GM23338 (cell line): ENCODE measurements around the gene PPP2R5A. TPM values are rescaled to one million over a fixed set of nuclear protein-coding genes. Genes with fewer than 3 reads are reported as not detected.

ENCODE experiments used
- ATAC-seq: fragments of 200-7000 bp; cut with Tn5 transposase; 3 replicates; pipeline ENCODE4 v1.9.1; 2020
- DNase-seq: peaks from one replicate; pipeline ENCODE4 v3.0.0-alpha.2; 2015; ENCODE audit warnings: low spot score
- H2AFZ ChIP-seq: fragments of 200-600 bp; sonication (generic); 2 replicates; pipeline ENCODE4 v1.8.0; 2016; ENCODE audit warnings: antibody characterized with exemption, mild to moderate bottlenecking, moderate library complexity
- H3F3A ChIP-seq: fragments of 200-600 bp; sonication (generic); replicated peaks from 2 replicates; pipeline ENCODE4 v1.8.0; 2017; ENCODE audit warnings: antibody characterized with exemption, mixed run types, low read depth
- H3K27ac ChIP-seq: fragments of 200-600 bp; sonication (generic); 2 replicates; pipeline ENCODE4 v1.6.1; 2016; ENCODE audit warnings: low read depth
- H3K27me3 ChIP-seq: fragments of 200-600 bp; sonication (generic); 2 replicates; pipeline ENCODE4 v1.8.0; 2016; ENCODE audit warnings: mild to moderate bottlenecking, mixed run types, moderate library complexity; ENCODE audit not compliant: insufficient read depth
- H3K36me3 ChIP-seq: fragments of 200-600 bp; sonication (generic); 2 replicates; pipeline ENCODE4 v1.8.0; 2016; ENCODE audit warnings: mild to moderate bottlenecking; ENCODE audit not compliant: insufficient read depth
- H3K4me1 ChIP-seq: fragments of 200-600 bp; sonication (generic); 2 replicates; pipeline ENCODE4 v1.8.0; 2016; ENCODE audit warnings: mild to moderate bottlenecking, moderate library complexity; ENCODE audit not compliant: insufficient read depth
- H3K4me2 ChIP-seq: fragments of 200-600 bp; sonication (generic); 2 replicates; pipeline ENCODE4 v1.7.1; 2017; ENCODE audit warnings: mixed run types
- H3K4me3 ChIP-seq: fragments of 200-600 bp; sonication (generic); 2 replicates; pipeline ENCODE4 v1.6.1; 2016; ENCODE audit warnings: mixed run types
- H3K79me2 ChIP-seq: fragments of 200-600 bp; sonication (generic); replicated peaks from 2 replicates; pipeline ENCODE4 v1.8.0; 2017; ENCODE audit warnings: mild to moderate bottlenecking; ENCODE audit not compliant: insufficient read depth
- H3K9me2 ChIP-seq: fragments of 200-600 bp; sonication (generic); 2 replicates; pipeline ENCODE4 v1.8.0; 2017; ENCODE audit not compliant: insufficient read depth
- H4K20me1 ChIP-seq: fragments of 200-600 bp; sonication (generic); replicated peaks from 2 replicates; pipeline ENCODE4 v1.8.0; 2017; ENCODE audit warnings: mild to moderate bottlenecking; ENCODE audit not compliant: insufficient read depth
- H3K27ac Mint-ChIP-seq: 2 replicates; pipeline ENCODE4 v1.8.0; 2020; ENCODE audit warnings: inconsistent platforms, mild to moderate bottlenecking, moderate library complexity, mixed read lengths
- H3K27me3 Mint-ChIP-seq: 3 replicates; pipeline ENCODE4 v1.8.0; 2022; ENCODE audit warnings: low read depth, mild to moderate bottlenecking, moderate library complexity, mixed read lengths, inconsistent platforms; ENCODE audit not compliant: insufficient read depth, poor library complexity
- H3K36me3 Mint-ChIP-seq: 3 replicates; pipeline ENCODE4 v1.8.0; 2021; ENCODE audit warnings: low read depth, mild to moderate bottlenecking, inconsistent platforms, moderate library complexity, mixed read lengths
- H3K4me1 Mint-ChIP-seq: 3 replicates; pipeline ENCODE4 v1.8.0; 2020; ENCODE audit warnings: mild to moderate bottlenecking, inconsistent platforms, mixed read lengths
- H3K4me3 Mint-ChIP-seq: 3 replicates; pipeline ENCODE4 v1.8.0; 2021; ENCODE audit warnings: moderate library complexity, mild to moderate bottlenecking, inconsistent platforms, mixed read lengths
- H3K9me3 Mint-ChIP-seq: 3 replicates; pipeline ENCODE4 v1.8.0; 2020; ENCODE audit warnings: moderate library complexity, mild to moderate bottlenecking, inconsistent platforms, mixed read lengths
- CREB1 ChIP-seq: fragments of 250-450 bp; sonication (Bioruptor Pico); IDR thresholded peaks from 2 replicates; pipeline ENCODE4 v1.5.0; 2020; ENCODE audit warnings: low read depth, mild to moderate bottlenecking, moderate library complexity
- ETS1 ChIP-seq: IDR thresholded peaks from 2 replicates; pipeline ENCODE4 v1.6.1; 2016; ENCODE audit warnings: antibody characterized with exemption
- EZH2 ChIP-seq: fragments of 200-600 bp; sonication (generic); IDR thresholded peaks from one replicate; pipeline ENCODE4 v1.8.0; 2017; ENCODE audit warnings: antibody characterized with exemption, mild to moderate bottlenecking, low read depth; ENCODE audit not compliant: unreplicated experiment
- JUNB ChIP-seq: IDR thresholded peaks from one replicate; pipeline ENCODE4 v1.6.1; 2016; ENCODE audit warnings: antibody characterized with exemption; ENCODE audit not compliant: unreplicated experiment
- NANOG ChIP-seq: IDR thresholded peaks from 2 replicates; pipeline ENCODE4 v1.6.1; 2016; ENCODE audit warnings: antibody characterized with exemption, borderline replicate concordance
- POLR2AphosphoS5 ChIP-seq: IDR thresholded peaks from 2 replicates; pipeline ENCODE4 v1.6.1; 2016; ENCODE audit warnings: antibody characterized with exemption, low read depth
- STAT1 ChIP-seq: IDR thresholded peaks from one replicate; pipeline ENCODE4 v1.6.1; 2016; ENCODE audit warnings: antibody characterized with exemption; ENCODE audit not compliant: unreplicated experiment
- ZNF114 ChIP-seq: fragments of 250-450 bp; sonication (Bioruptor Pico); IDR thresholded peaks from 2 replicates; pipeline ENCODE4 v1.5.0; 2020; ENCODE audit warnings: mild to moderate bottlenecking, moderate library complexity
- ZNF331 ChIP-seq: fragments of 250-450 bp; sonication (Bioruptor Pico); IDR thresholded peaks from 2 replicates; pipeline ENCODE4 v1.5.0; 2020; ENCODE audit warnings: low read depth, mild to moderate bottlenecking, moderate library complexity
- polyA plus RNA-seq: library from polyadenylated mRNA; unstranded; fragments of >200 nt; fragmentation: Nextera tagmentation; extraction: Ambion mirVana; gene quantifications from 2 replicates; pipeline ENCODE4 v1.2.1, GENCODE V29; 2016
- total RNA-seq: library from RNA; depleted of rRNA; stranded (reverse); fragments of >200 nt; shearing (Covaris generic); gene quantifications from 2 replicates; pipeline ENCODE4 v1.2.3, GENCODE V29; 2014
- TF ChIP-seq, protein P1 (sequence below), 2 experiments: fragments of 200-600 bp in 1 of 2; sonication (generic) in 1 of 2; conservative IDR thresholded peaks; 2 replicates each; pipeline versions ENCODE4 v1.5.1 to v1.6.1; 2016 to 2017; ENCODE audit warnings: antibody characterized with exemption in 2 of 2, low read depth in 2 of 2, mild to moderate bottlenecking in 2 of 2, moderate library complexity in 1 of 2

Gene PPP2R5A
- total and polyA plus RNA-seq, 2 experiments from 2014 or later = 16.2 to 43.5 TPM

DNA sequence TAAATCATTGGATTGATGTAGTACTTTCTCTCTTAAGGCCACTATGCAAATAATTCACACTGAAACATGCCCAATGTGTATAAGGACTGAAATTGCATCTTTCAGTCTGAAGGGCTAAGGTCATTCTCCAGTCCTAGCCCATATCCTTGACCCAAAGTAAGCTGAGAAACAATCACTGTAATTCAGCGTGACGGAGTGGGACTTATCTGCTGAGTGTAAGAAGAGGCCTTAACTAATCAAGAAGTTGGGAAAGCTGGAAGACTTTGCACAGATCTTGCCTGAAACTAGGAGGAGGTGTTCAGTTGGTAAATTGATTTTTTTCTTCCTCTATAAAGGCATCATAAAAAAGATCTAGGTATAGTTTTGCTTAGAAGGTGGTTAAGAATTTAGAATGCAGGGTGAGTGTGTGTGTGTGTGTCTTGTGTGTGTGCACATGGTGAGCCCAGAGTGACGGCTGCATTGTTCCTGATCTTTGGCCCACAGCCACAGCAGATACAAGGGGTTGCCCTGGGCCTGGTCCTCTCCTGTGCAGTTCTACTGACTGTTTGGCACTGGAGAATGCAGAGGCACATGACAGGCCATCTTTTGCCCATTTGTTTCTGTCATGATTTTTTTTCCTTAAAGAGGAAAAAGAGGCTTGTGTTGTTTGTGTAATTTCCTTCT, 13.3 kb upstream of the PPP2R5A start:
- DNase-seq = no peak
- no peaks in the 10 kb centered on the region for H3K9me2 ChIP-seq
- H3K4me3 ChIP-seq = no peak overlapping the region
- no peaks in the 10 kb centered on the region for H4K20me1 ChIP-seq
- H3K4me2 ChIP-seq = no peak overlapping the region
- no peaks in the 10 kb centered on the region for H3K36me3 ChIP-seq
- H3K9me3 Mint-ChIP-seq = no peaks in the 10 kb centered on the region
- no peaks in the 10 kb centered on the region for H3K79me2 ChIP-seq
- H3K27me3 Mint-ChIP-seq = no peaks in the 10 kb centered on the region
- no peak overlapping the region for H3K4me3 Mint-ChIP-seq
- no peaks in the 10 kb centered on the region for H3F3A ChIP-seq
- H3K27ac ChIP-seq = no peak overlapping the region
- no peaks in the 10 kb centered on the region for H3K27me3 ChIP-seq
- H3K36me3 Mint-ChIP-seq = no peaks in the 10 kb centered on the region
- H2AFZ ChIP-seq = no peak overlapping the region
- ATAC-seq = no peak
- TF ChIP-seq, protein P1, sequence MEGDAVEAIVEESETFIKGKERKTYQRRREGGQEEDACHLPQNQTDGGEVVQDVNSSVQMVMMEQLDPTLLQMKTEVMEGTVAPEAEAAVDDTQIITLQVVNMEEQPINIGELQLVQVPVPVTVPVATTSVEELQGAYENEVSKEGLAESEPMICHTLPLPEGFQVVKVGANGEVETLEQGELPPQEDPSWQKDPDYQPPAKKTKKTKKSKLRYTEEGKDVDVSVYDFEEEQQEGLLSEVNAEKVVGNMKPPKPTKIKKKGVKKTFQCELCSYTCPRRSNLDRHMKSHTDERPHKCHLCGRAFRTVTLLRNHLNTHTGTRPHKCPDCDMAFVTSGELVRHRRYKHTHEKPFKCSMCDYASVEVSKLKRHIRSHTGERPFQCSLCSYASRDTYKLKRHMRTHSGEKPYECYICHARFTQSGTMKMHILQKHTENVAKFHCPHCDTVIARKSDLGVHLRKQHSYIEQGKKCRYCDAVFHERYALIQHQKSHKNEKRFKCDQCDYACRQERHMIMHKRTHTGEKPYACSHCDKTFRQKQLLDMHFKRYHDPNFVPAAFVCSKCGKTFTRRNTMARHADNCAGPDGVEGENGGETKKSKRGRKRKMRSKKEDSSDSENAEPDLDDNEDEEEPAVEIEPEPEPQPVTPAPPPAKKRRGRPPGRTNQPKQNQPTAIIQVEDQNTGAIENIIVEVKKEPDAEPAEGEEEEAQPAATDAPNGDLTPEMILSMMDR (conservative IDR thresholded peaks at IDR 0.05; ENCODE audit: low read depth in 2 of 2) = no peak
- TF ChIP-seq POLR2AphosphoS5 (no peak), EZH2 (no peak), ZNF114 (CRISPR knock-in tag) (no peak), CREB1 (CRISPR knock-in tag) (no peak)
- H3K27ac Mint-ChIP-seq = no peak overlapping the region
- H3K4me1 ChIP-seq = peaks cover 4% of the 10 kb centered on the region; the same call in 1 of the 2 replicates
- H3K4me1 Mint-ChIP-seq = peaks cover 10% of the 10 kb centered on the region

GRCh38 chr1:212281590-212281989, 3.6 kb upstream of the PPP2R5A start:
- no peak for DNase-seq
- H3K36me3 ChIP-seq = no peaks in the 10 kb centered on the region
- Mint-ChIP-seq H3K27me3 (peaks cover 9% of the 10 kb centered on the region), H3K4me3 (no peak overlapping the region), H3K27ac (no peak overlapping the region), H3K9me3 (peaks cover 3% of the 10 kb centered on the region; the same call in 2 of the 3 replicates), H3K36me3 (peaks cover 3% of the 10 kb centered on the region; the same call in 1 of the 3 replicates), H3K4me1 (peaks cover 8% of the 10 kb centered on the region)
- H4K20me1 ChIP-seq = no peaks in the 10 kb centered on the region
- no peaks in the 10 kb centered on the region for H3K9me2 ChIP-seq
- no peak overlapping the region for H3K4me3 ChIP-seq
- ATAC-seq = no peak
- H3K4me2 ChIP-seq = no peak overlapping the region
- H3F3A ChIP-seq = 0 out of 2 replicates have a peak, but pooled peaks cover 2% of the 10 kb centered on the region
- TF ChIP-seq STAT1 (no peak), EZH2 (no peak)
- H3K27ac ChIP-seq = no peak overlapping the region
- H2AFZ ChIP-seq = no peak overlapping the region
- H3K4me1 ChIP-seq = peaks cover 7% of the 10 kb centered on the region
- H3K79me2 ChIP-seq = peaks cover 2% of the 10 kb centered on the region; the same call in 1 of the 2 replicates
- H3K27me3 ChIP-seq = no peaks in the 10 kb centered on the region

GRCh38 chr1:212283741-212284140, 1.5 kb upstream of the PPP2R5A start:
- H2AFZ ChIP-seq = peak overlapping the region; percentile 94; the same call in 1 of the 2 replicates
- H3K4me3 ChIP-seq = peak overlapping the region; percentile 88
- H3K4me1 Mint-ChIP-seq = peaks cover 17% of the 10 kb centered on the region
- H3F3A ChIP-seq = 0 out of 2 replicates have a peak, but pooled peaks cover 5% of the 10 kb centered on the region
- H3K9me2 ChIP-seq = no peaks in the 10 kb centered on the region
- no peaks in the 10 kb centered on the region for H4K20me1 ChIP-seq
- H3K27me3 ChIP-seq = no peaks in the 10 kb centered on the region
- peak overlapping the region; percentile 99; the same call in 1 of the 2 replicates for H3K27ac Mint-ChIP-seq
- H3K27ac ChIP-seq = peak overlapping the region; percentile 87; the same call in 1 of the 2 replicates
- peaks cover 23% of the 10 kb centered on the region for H3K79me2 ChIP-seq
- peak overlapping the region; percentile 96 for H3K4me3 Mint-ChIP-seq
- peaks cover 11% of the 10 kb centered on the region for H3K27me3 Mint-ChIP-seq
- H3K36me3 ChIP-seq = no peaks in the 10 kb centered on the region
- H3K36me3 Mint-ChIP-seq = peaks cover 4% of the 10 kb centered on the region; the same call in 1 of the 3 replicates
- peak overlapping the region; percentile 76 for H3K4me2 ChIP-seq
- peaks cover 21% of the 10 kb centered on the region for H3K4me1 ChIP-seq
- peaks cover 3% of the 10 kb centered on the region; the same call in 2 of the 3 replicates for H3K9me3 Mint-ChIP-seq
- ATAC-seq (no peak), DNase-seq (no peak)
- TF ChIP-seq JUNB (no peak), POLR2AphosphoS5 (no peak), CREB1 (CRISPR knock-in tag) (no peak), EZH2 (no peak), ZNF331 (no peak), NANOG (no peak), STAT1 (no peak), ZNF114 (CRISPR knock-in tag) (no peak), ETS1 (no peak)
- TF ChIP-seq, protein P1 (conservative IDR thresholded peaks at IDR 0.05; ENCODE audit: low read depth in 2 of 2) = no peak
